ENCODE results near the gene APOL1.

GRCh38 chr22:36294293-36294620, 41.3 kb downstream of the APOL1 start:
- TF ChIP-seq CTCF (IDR thresholded peaks at IDR 0.05) (no peak), EZH2phosphoT487 (IDR thresholded peaks at IDR 0.05) (no peak), EZH2 (IDR thresholded peaks at IDR 0.05) (no peak)

Data from neural progenitor cell (in vitro differentiated cells).